NB4 (cell line): ENCODE data around the gene AGAP1.

Experiments used
- CTCF ChIP-seq: IDR thresholded peaks from one replicate; pipeline ENCODE4 v1.5.1; 2012; ENCODE audit warnings: low read depth, low read length
- MAX ChIP-seq: IDR thresholded peaks from 2 replicates; pipeline ENCODE4 v1.6.1; 2011; ENCODE audit warnings: low read depth, low read length
- MYC ChIP-seq: IDR thresholded peaks from 2 replicates; pipeline ENCODE4 v1.6.1; 2011; ENCODE audit warnings: low read depth, low read length
- POLR2A ChIP-seq: IDR thresholded peaks from 2 replicates; pipeline ENCODE4 v1.6.1; 2011; ENCODE audit warnings: mild to moderate bottlenecking; ENCODE audit not compliant: insufficient read length; ENCODE audit errors: extremely low read depth

GRCh38 chr2:235859651-235860050 is 365.8 kb downstream of the AGAP1 start:
- TF ChIP-seq POLR2A, result no peak
- no peak for TF ChIP-seq CTCF
- no peak for TF ChIP-seq MYC
- no peak for TF ChIP-seq MAX
